Vagina (tissue), 2 donors: Measurements from ENCODE around the gene APOBEC3B.

Experiments
- POLR2A ChIP-seq, 2 donors: fragments of 450-650 bp; IDR thresholded peaks; one replicate each; pipeline ENCODE4 v1.6.1; 2017; ENCODE audit warnings: antibody characterized with exemption in 2 of 2, mild to moderate bottlenecking in 2 of 2, moderate library complexity in 2 of 2
- POLR2AphosphoS5 ChIP-seq, 2 donors: sonication (generic); formaldehyde crosslinking; IDR thresholded peaks; one replicate each; pipeline ENCODE4 v1.9.0; 2017; ENCODE audit warnings: antibody characterized with exemption in 2 of 2, mild to moderate bottlenecking in 2 of 2, low read depth in 1 of 2; ENCODE audit not compliant: insufficient read depth in 1 of 2
- TF ChIP-seq, protein P1 (sequence below), 3 experiments: fragments of 450-650 bp in 2 of 3; fragments of 200-600 bp in 1 of 3; sonication (generic) in 1 of 3; IDR thresholded peaks; one replicate each; pipeline ENCODE4 v1.5.1; 2017 to 2019; ENCODE audit warnings: antibody characterized with exemption in 3 of 3, mild to moderate bottlenecking in 2 of 3, moderate library complexity in 2 of 3

DNA sequence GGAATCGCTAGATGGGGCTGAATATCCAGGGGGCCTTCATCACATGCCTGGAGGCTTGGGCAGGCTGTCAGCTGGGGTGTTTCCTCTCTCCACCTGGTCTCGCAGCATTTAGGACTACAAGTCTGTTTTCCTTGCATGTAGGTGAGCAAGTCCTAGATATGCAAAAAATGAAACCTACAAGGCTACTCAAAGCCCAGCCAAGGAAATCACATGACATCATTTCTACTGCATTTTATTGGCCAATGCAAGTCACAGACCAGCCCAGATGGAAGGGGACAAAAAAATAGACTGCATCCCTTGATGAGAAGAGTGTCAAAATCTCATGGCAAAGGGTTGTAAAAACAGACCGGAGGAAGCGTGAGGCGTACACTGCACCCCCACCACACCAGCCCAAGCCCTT is 9.6 kb upstream of the APOBEC3B start:
- TF ChIP-seq, protein P1, sequence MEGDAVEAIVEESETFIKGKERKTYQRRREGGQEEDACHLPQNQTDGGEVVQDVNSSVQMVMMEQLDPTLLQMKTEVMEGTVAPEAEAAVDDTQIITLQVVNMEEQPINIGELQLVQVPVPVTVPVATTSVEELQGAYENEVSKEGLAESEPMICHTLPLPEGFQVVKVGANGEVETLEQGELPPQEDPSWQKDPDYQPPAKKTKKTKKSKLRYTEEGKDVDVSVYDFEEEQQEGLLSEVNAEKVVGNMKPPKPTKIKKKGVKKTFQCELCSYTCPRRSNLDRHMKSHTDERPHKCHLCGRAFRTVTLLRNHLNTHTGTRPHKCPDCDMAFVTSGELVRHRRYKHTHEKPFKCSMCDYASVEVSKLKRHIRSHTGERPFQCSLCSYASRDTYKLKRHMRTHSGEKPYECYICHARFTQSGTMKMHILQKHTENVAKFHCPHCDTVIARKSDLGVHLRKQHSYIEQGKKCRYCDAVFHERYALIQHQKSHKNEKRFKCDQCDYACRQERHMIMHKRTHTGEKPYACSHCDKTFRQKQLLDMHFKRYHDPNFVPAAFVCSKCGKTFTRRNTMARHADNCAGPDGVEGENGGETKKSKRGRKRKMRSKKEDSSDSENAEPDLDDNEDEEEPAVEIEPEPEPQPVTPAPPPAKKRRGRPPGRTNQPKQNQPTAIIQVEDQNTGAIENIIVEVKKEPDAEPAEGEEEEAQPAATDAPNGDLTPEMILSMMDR (IDR thresholded peaks at IDR 0.05) = no peak
- no peak for TF ChIP-seq POLR2A (IDR thresholded peaks at IDR 0.05)
- TF ChIP-seq POLR2AphosphoS5 (IDR thresholded peaks at IDR 0.05; ENCODE audit: insufficient read depth in 1 of 2, low read depth in 1 of 2) = no peak
